Globus pallidus (tissue), 1 donor: ENCODE data around the gene RRAGA.
"Not testable (repeated sequence)": the region's sequence is repeated elsewhere in the genome, so short reads cannot be mapped to it uniquely, and the experiment has no call there.

Source experiments
- DNase-seq: peaks from one replicate; pipeline ENCODE4 v3.0.0-alpha.2; 2015; ENCODE audit warnings: low spot score

Gene RRAGA

DNA sequence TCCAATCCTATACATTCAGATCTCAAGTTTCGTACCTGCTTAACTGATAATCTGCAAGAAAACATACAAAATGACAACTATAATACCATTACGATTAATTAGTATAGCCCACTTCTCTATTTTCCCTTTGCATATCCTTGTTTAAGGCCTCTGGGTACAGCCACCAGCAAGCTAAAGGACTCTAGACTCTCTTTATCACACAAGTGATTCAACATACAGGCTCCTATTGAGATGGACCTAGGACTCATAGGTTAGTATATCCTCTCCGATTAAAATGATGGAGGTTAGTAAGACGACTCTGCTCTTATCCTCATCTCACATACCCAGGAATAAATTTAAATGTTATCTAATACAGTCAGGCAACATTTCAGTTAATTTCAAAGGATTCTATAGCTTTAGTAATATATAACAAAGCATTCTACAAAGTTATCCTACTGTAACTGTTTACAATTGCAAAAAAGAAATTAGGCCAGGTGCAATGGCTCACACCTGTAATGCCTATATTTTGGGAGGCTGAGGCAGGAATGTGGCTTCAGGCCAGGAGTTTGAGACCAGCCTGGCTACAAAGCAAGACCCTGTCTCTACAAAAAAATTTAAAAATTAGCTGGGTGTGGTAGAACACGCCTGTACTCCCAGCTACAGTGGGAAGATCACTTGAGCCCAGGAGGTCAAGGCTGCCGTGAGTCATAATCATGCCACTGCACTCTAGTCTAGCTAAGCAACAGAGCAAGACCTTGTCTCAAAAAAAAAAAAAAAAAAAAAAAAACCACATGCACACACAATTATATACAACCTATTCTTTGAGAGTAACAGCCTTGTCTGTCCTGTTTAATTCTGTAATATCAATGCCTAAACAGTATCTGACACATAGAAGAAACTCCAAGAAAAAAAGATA, 38.1 kb downstream of the RRAGA start:
- no peak for DNase-seq

DNA sequence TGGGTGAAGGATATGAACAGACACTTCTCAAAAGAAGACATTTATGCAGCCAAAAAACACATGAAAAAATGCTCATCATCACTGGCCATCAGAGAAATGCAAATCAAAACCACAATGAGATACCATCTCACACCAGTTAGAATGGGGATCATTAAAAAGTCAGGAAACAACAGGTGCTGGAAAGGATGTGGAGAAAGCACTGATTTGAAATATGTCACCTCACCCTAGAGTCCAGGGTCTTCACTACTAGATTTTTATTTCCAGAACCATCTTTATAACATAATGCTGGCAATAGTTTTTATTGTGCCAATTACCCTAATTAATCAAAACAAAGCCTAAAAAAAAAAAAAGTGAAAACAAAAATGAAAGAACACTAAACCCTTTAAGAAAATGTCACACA, 48.2 kb downstream of the RRAGA start:
- DNase-seq = not testable (repeated sequence)
